Stimulated activated naive CD4-positive, alpha-beta T cell treated with Interleukin-2 at 50 U/mL for 16 hours (primary cell): ENCODE results near the gene TFF1.
A peak's percentile ranks its signal among the peaks of the same experiment; 100 is the strongest.

Experiments used
- DNase-seq: peaks from one replicate; lab custom pipeline; 2025; lab: John Stamatoyannopoulos, UW

Gene TFF1

GRCh38 chr21:42343556-42343955 lies 22.8 kb downstream of the TFF1 start:
- no peak for DNase-seq

- no peak for DNase-seq
Measured at GRCh38 chr21:42343101-42343500, 23.2 kb downstream of the TFF1 start.

- no peak for DNase-seq
Measured at GRCh38 chr21:42341776-42342542, 24.4 kb downstream of the TFF1 start.

- no peak for DNase-seq
Measured at GRCh38 chr21:42340187-42341050, 25.9 kb downstream of the TFF1 start.

- no peak for DNase-seq
Measured at GRCh38 chr21:42338729-42339715, 27.3 kb downstream of the TFF1 start.

- DNase-seq: peak; percentile 75
Measured at GRCh38 chr21:42337830-42338728, 28.3 kb downstream of the TFF1 start.

- no peak for DNase-seq
Measured at GRCh38 chr21:42337276-42337675, 29.1 kb downstream of the TFF1 start.

- DNase-seq: no peak
Measured at GRCh38 chr21:42336054-42336453, 30.3 kb downstream of the TFF1 start.

GRCh38 chr21:42332557-42333317 lies 33.6 kb downstream of the TFF1 start:
- no peak for DNase-seq

- no peak for DNase-seq
Measured at GRCh38 chr21:42331660-42332059, 34.7 kb downstream of the TFF1 start.

- DNase-seq: no peak
Measured at GRCh38 chr21:42330380-42331371, 35.7 kb downstream of the TFF1 start.

- DNase-seq: no peak
Measured at GRCh38 chr21:42324896-42325295, 41.4 kb downstream of the TFF1 start.

GRCh38 chr21:42321845-42322244 lies 44.5 kb downstream of the TFF1 start:
- DNase-seq: no peak

GRCh38 chr21:42321231-42321630 lies 45.1 kb downstream of the TFF1 start:
- no peak for DNase-seq

- no peak for DNase-seq
Measured at GRCh38 chr21:42320791-42321190, 45.5 kb downstream of the TFF1 start.

- DNase-seq: no peak
Measured at GRCh38 chr21:42319851-42320572, 46.3 kb downstream of the TFF1 start.

GRCh38 chr21:42319376-42319775 lies 47.0 kb downstream of the TFF1 start:
- DNase-seq: no peak
